NAMALWA (cell line): ENCODE data around the gene ADAM21.
"Not testable (repeated sequence)": the region's sequence is repeated elsewhere in the genome, so short reads cannot be mapped to it uniquely, and the experiment has no call there.

Source experiments
- DNase-seq: peaks from one replicate; pipeline ENCODE4 v3.0.0-alpha.2; 2015; ENCODE audit warnings: low spot score

ADAM21 gene

DNA sequence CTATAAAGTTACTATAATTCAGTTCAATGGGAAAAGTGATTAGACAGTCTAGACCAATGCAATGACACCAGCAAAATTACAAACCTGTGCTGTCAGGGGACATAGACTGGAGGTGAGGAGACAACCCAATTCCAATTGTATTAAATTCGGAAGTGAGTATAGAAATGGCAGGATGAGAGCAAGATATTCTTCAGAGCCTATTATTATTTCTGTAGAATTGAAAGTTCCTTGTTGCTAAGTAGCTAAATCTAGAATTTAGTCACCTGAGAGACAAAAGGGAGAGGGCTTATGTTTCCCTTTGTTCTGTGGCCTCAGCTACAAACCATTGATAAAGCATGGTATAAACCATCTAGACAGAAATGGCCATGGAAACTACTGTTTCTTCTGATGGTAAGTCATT, at the start of gene ADAM21:
Gene ADAM21 (plus strand): TSS at position 301 of the 400 bp plus-strand sequence. CDS start 5,326 bp downstream, outside the sequence.
- no peak for DNase-seq

DNA sequence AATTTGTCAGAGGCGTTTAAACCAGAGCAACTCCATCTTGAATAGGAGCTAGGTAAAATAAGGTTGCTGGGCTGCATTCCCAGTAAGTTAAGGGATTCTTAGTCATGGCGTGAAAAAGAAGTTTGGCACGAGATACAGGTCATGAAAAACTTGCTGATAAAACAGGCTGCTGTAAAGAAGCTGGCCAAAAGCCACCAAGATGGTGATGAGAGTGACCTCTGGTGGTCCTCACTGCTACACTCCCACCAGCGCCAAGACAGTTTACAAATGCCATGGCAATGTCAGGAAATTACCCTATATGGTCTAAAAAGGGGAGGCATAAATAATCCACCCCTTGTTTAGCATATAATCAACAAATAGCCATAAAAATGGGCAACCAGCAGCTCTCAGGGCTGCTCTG, 48.6 kb upstream of the ADAM21 start:
- peak; percentile 6 for DNase-seq

DNA sequence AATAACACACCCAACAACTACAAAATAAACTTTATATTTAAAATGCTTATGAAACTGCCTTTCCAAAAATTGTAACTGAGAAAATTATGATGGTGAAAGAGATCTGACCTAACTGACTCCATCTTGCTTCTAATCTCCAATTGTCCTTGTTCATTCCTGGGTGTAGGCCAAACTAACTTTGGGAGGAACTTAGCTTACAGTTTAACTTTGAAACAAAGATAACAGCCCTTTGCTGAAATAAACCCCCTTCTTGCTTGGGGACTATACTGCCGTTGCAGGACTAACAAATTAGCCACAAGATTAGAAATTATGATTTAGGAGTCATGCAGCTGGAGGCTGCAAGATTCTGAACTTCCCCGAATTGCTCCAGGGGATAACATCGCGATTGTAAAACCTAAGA, 45.8 kb upstream of the ADAM21 start:
- not testable (repeated sequence) for DNase-seq

DNA sequence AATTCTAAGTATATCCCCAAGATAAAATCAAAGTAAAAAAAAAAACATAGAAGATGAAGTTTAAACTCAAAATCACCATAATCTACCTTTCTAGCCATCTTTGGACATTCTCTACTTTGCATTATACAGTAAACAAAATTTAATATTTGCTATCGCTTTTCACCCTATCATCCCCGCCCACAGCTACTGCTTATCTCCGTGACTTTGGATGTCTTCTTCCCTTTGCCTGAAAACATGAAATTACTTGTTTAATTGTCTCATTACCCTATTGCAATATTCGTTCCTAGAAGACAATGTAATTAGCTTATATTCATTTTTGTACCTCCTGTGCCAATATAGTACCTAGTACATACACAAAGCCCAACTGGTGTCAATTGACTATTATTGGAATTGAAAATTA, 44.4 kb upstream of the ADAM21 start:
- no peak for DNase-seq

DNA sequence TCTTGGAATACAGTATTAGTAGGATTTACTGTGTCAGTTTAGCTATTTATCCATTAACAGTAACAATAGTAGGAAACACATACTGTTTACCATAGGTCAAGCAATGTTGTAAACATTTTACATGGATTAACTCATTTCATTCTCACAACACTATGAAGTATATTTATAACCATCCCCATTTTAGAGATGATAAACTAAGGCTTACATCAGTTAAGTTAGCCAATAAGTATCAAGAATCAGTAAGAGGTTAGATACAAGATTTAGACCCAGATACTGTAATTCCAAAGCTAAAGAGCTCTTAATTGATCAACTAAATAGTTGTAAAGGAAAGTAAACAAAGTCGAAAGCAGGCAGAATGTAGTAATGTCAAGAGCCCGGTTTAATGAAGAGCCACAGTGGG, 36.2 kb upstream of the ADAM21 start:
- no peak for DNase-seq

DNA sequence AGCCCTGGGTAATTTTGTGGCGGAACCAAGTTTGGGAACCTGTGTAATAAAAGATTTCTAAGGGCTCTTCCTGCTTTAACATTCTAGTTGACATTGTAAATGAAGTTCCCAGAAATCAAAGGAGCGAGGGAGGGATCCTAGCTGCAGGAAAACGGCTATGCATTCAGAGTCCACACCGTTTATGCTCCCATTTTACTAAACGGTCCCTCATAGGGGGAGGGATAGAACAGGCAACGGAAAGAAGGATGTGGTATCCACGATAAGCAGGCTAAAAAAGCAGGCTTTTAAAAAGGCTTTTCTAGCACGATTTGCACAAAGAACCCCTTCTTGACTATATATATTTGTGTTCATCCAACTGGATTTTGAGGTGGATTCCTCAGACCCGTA, 35.6 kb upstream of the ADAM21 start:
- no peak for DNase-seq

DNA sequence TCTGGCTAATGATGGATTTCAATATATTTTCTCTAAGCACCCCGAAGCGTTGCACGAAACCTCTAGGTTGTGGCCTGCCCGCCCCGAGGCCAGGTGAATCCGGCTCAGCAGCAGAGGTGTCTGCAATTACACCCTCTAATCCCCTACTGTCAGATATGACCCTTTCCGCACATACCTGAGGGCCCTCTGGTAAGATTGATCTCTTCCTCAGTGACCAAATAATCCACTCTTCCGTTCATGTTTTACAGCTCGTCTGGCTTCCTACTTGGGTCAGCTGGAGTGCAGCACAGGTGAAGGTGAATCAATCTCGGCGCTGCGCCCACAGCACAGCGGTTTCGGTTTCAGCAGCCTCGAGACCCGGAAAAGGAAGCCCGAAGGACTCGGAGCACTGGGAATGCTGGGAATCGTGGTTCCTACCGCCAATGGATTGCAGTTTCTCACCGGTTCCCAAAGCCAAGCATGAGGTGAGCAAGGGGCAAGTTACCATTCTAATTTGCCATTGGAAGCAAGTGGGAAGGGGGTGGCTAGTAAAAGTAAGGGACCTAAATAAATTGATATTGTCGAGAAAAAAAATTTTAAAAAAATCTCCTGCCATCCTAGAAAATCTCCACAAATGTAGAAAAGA, 35.1 kb upstream of the ADAM21 start, which contains the start of gene SYNJ2BP:
Gene SYNJ2BP (minus strand): TSS at position 366 of the 625 bp plus-strand sequence. CDS start 127 bp downstream, at position 239.
- no peak for DNase-seq

DNA sequence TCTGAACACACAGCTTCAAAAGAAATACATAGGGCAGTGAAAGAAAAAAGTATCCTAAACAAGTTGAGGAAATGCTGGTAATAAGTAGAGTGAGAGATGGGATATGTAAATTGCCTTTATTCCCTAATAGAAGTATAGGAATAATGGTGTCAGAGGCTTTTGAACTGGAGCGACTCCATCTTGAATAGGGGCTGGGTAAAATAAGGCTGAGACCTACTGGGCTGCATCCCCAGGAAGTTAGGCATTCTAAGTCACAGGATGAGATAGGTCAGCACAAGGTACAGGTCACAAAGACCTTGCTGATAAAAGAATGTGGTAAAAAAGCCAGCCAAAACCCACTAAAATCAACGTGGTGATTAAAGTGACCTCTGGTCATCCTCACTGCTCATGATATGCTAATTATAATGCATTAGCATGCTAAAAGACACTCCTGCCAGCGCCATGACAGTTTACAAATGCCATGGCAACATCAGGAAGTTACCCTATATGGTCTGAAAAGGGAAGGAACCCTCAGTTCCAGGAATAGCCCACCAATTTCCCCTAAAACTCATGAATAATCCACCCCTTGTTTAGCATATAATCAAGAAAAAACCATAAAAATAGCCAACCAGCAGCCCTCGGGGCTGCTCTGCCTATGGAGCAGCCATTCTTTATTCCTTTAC, 32.6 kb upstream of the ADAM21 start:
- not testable (repeated sequence) for DNase-seq

DNA sequence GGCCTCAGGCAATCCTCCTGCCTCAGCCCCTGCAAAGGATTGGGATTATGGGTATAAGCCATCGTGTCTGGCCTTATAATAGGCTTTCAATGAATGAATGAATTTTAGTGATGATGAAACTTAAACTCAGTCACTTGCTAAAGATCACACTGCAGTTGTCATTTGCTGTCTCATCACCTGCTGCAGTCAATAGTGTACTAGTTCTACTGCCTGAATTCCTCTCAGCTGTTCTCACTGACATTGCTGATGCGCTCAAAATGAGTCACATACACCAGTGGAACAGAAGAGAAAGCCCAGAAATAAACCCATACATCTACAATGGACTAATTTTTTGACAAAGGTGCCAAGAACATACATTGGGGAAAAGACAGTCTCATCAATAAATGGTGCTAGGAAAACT, 29.4 kb upstream of the ADAM21 start:
- DNase-seq: no peak

DNA sequence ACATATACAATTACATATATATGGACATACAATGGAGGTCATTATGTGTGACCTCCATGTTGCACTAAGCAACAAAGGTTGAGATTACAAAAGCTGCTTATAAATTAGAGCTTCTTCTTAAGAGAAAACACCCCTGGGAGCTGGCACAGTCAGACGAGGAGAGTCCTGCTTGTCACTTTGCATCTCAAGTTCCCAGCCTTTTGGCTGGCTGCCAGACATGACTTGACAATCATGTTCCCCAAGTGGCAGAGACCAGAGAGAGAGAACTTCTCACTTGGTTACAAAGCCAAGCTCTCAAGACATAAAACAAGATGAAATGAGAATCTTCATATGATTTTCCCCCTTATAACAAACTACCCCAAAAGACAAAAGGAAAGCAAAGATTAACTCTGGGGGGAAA, 26.6 kb upstream of the ADAM21 start:
- peak; percentile 13 for DNase-seq

DNA sequence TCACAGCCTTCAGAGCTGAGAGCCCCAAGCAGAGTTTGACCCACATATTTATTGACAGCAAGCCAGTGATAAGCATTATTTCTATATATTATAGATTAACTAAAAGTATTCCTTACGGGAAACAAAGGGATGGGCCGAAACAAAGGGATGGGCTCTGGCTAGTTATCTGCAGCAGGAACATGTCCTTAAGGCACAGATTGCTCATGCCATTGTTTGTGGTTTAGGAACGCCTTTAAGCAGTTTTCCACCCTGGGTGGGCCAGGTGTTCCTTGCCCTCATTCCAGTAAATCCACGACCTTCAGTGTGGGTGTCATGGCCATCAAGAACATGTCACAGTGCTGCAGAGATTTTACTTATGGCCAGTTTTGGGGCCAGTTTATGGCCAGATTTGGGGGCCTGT, 25.4 kb upstream of the ADAM21 start:
- not testable (repeated sequence) for DNase-seq

DNA sequence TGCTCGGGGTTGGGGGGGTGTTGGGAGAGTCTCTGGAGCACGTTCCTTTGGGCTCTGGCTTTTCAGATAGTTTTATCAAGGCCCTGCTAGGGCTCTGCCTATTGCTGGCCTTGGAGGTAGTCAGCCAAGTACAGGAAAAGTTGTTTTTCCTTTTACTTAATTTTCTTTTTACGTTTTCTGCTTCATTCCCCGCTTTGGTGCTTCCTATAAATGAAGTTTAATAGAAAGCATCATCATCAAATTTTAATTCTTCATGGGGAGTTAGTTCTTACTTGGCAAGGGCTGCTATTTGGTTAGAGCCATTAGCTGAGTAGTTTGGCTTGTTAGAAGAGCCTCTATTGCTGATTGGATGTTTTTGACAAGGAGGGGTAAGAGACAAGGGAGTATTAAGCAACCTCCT, 15.1 kb upstream of the ADAM21 start:
- DNase-seq: no peak

DNA sequence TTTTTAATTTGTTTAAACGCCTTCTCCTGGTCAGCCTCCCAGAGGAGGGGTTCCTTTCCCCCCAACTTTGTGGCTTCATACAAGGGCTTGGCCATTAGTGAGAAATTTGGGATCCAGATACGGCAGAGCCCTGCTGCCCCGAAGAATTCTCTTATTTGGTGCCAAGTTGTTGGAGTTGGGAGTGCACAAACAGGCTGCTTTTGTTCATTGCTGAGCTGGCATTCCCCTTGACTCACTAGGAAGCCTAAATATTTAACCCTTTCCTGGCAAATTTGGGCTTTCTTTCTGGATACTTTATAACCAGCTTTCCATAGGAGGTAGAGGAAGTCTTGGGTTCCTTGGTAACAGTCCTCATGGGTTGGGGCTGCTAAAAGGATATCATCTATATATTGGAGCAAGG, 10.3 kb upstream of the ADAM21 start:
- no peak for DNase-seq

DNA sequence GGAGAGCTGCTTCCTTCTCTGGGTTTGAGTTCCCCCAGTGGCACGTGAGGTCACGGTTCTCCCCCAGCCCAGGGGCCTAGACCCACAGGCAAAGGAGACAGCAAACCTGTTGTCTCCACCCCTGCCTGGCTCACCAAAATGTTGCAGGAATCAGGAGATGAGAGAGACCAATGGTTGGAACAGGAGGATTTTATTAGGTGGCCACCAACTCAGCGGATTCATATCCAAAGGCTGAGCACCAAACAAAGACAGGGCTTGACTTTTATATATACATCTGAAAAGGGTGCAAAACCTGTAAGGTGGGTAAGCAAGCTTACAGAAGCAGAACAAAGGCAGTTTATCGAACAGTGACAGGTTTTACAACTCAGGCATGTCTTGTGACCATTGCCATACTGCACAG, 9.2 kb upstream of the ADAM21 start:
- no peak for DNase-seq

DNA sequence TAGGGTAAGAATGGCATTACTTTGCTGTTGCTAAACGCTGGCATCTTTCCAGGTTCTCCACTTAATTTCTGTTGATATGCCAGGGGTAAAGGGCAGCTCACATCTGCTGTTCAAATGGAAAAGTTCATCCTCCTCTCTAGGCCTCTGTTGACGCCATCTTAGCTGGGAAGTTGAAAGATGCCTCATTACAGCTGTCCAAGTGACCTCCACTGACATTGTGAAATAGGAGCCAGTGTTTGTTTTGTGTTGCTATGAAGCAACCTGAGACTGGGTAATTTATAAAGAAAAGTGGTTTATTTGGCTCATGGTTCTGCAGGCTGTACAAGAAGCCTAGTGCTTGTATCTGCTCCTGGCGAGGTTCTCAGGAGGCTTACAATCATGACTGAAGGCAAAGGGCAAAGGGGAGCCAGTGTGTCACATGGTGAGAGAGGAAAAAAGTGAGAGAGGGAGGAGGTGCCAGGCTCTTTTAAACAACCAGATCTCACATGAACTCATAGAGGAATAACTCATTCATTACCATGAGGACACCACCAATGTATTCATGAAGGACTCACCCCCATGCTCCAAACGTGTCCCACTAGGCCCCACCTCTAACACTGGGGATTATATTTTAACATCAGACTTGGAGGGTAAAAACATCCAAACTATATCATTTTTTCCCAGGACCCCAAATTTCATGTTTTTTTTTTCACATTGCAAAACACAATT, 3.2 kb upstream of the ADAM21 start:
- DNase-seq: no peak

DNA sequence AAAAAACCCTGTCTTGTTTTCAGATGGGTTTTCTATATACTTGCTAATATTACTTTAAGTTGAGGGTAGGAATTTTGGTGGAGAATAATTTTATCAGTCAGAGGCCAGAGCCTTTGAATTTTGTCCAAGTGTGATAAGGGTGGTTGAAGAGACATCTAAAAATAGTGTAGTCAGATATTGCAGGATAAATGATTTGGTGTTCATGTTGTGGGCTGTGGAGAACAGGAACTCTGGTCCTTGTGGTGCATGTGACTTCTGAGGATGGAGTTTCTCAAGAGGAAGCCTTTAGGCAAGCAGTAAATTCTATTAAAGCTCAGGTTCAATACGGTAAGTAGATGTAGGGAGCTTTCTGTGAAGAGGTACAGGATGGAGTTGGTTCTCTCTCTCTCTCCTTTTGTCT, 2.8 kb downstream of the ADAM21 start:
- no peak for DNase-seq

DNA sequence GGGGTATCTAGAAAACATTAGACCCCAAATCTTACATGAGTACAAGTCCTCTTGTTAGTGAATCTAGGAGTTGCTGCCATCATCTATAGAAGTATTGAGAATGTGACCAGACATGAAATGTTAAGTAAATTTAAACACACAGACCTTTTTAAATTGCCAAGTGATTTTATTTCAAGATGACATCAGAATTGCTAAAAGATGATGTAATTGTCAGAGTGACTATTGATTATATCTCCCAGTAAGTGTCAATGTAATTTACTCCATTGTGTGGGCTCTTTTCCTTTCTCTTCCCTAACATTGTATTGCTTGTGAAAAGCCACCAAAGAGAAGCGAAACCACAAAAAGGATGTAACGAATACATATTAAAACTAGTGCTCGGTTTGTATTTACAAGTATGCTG, 16.8 kb downstream of the ADAM21 start:
- no peak for DNase-seq

DNA sequence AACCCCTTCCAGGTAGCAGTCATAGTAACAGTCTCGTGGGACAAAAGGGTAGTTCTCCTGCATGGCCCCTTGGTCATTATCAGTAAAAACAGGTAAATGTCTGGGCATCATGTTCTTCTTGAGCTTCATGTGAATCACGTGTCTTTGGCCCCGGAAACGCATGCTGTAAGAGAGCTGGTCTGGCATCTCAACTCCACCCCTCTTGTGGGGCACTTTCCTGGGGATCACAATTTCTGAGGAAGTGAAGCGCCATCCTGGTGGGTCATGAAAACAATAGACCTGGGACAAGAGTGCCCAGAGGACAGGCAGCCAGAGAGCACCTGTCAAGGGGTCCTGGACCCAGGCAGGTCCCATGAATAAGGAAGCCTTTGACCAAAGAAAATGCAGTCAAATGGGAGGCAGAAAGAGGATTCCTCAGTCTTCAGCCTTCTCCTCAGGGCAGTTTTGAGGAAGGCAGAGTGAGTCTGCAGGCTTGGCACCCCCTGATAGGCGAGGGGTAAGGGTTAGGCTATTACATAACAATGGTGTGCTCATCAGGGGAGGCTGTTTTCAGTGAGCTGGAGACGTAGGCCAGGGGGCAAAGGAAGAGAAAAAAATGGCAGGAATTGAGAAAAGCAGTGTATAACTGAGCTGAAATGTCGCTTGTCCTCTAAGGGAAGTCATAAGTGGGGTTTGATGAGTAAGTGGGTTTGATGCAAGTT, 19.0 kb downstream of the ADAM21 start:
- DNase-seq: not testable (repeated sequence)

DNA sequence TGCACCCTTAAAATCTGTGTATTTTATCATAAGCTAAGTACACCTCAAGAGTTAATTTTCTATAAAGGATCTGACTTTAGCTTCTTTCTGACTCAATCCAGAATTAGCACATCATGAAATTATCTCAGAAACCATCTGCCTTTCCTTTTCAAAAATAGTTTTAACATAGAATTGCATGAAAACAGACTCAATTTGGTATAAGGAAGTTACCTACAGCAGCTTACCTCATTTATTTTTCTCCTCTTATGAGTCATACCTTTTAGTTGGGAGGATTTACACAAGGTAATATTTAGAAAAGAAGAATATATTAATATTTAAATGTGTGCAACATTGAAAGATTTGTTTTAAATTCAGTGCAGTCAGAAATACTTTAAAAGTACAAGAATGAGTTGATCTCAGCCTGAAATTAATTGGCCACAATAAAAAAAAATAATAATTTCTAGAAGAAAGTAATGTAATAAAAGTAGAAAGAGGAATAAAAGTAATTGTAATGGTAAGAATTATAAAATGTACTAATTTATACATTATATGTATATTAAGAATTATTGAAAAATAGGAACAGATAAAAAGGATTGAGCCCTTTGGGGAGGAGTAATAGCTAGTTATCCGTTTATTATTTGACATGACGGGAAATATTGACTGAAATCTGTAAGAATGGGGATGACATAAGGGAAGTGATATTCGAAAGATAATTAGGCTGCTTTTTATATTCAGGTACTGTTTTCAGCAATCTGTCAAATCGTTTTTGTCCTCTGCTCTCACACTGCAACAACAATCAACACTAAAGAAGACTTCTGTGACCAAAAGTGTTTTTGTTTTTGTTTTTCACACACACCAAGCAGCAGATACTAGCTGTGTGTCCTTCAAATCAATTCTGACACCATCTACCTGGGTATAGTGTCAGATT, 20.5 kb downstream of the ADAM21 start:
- DNase-seq: no peak

DNA sequence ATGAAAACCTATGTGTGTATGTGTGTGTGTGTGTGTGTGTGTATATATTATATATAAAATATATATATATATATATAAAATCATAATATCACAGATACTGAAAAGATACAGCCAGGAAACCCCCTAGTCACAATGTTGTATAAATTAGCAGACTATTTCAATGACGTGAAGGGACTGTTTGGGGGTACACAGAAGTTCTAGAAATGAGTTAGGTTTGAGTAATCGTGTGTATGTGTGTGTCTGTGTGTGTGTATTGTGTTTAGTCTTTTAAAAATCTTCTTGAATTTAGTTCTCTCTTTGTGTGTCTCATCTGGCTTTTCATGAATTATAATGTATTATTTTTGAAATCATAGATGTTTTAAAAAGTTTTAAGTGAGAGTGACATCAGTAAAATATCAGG, 21.9 kb downstream of the ADAM21 start:
- DNase-seq: no peak

DNA sequence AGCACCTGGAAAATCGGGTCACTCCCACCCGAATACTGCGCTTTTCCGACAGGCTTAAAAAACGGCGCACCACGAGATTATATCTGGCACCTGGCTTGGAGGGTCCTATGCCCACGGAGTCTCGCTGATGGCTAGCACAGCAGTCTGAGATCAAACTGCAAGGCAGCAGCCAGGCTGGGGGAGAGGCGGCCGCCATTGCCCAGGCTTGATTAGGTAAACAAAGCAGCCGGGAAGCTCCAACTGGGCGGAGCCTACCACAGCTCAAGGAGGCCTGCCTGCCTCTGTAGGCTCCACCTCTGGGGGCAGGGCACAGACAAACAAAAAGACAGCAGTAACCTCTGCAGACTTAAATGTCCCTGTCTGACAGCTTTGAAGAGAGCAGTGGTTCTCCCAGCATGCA, 23.5 kb downstream of the ADAM21 start:
- not testable (repeated sequence) for DNase-seq
